GM18502 (cell line): Measurements from ENCODE around the gene MAN2A1.

ENCODE experiments used
- ATAC-seq: cut with Tn5 transposase; IDR thresholded peaks from one replicate; pipeline ENCODE4 v1.9.1; 2021; ENCODE audit warnings: mild to moderate bottlenecking; ENCODE audit not compliant: unreplicated experiment, poor library complexity

MAN2A1 gene

GRCh38 chr5:109678447-109678846 is 11.3 kb upstream of the MAN2A1 start:
- no peak for ATAC-seq

- ATAC-seq: no peak
These were observed 8.0 kb upstream of the MAN2A1 start for GRCh38 chr5:109681763-109682162.

GRCh38 chr5:109682383-109682782 is 7.3 kb upstream of the MAN2A1 start:
- ATAC-seq: no peak

GRCh38 chr5:109685916-109686315 is 3.8 kb upstream of the MAN2A1 start:
- no peak for ATAC-seq

GRCh38 chr5:109688630-109688969 is 1.1 kb upstream of the MAN2A1 start:
- ATAC-seq: no peak

GRCh38 chr5:109688970-109689739 is 572 bp upstream of the MAN2A1 start:
- peak; percentile 83 for ATAC-seq

GRCh38 chr5:109690242-109690974 is 681 bp downstream of the MAN2A1 start:
- ATAC-seq: peak; percentile 7

- peak; percentile 16 for ATAC-seq
These were observed 1.3 kb downstream of the MAN2A1 start for GRCh38 chr5:109690975-109691574.

- ATAC-seq: no peak
These were observed 2.3 kb downstream of the MAN2A1 start for GRCh38 chr5:109691996-109692395.

- no peak for ATAC-seq
These were observed 3.1 kb downstream of the MAN2A1 start for GRCh38 chr5:109692852-109693251.

GRCh38 chr5:109693535-109694400 is 4.0 kb downstream of the MAN2A1 start:
- no peak for ATAC-seq

- no peak for ATAC-seq
These were observed 4.7 kb downstream of the MAN2A1 start for GRCh38 chr5:109694451-109694891.

- peak; percentile 67 for ATAC-seq
These were observed 5.5 kb downstream of the MAN2A1 start for GRCh38 chr5:109695005-109695926.

- no peak for ATAC-seq
These were observed 7.6 kb downstream of the MAN2A1 start for GRCh38 chr5:109697339-109697738.

- no peak for ATAC-seq
These were observed 10.9 kb downstream of the MAN2A1 start for GRCh38 chr5:109700516-109701153.

GRCh38 chr5:109701252-109701651 is 11.5 kb downstream of the MAN2A1 start:
- ATAC-seq: no peak

- no peak for ATAC-seq
These were observed 12.1 kb downstream of the MAN2A1 start for GRCh38 chr5:109701792-109702191.

GRCh38 chr5:109703166-109703565 is 13.4 kb downstream of the MAN2A1 start:
- ATAC-seq: no peak

- ATAC-seq: no peak
These were observed 14.1 kb downstream of the MAN2A1 start for GRCh38 chr5:109703829-109704228.
